Measurements from ENCODE around the gene TSFM.
"Not testable (repeated sequence)": the region's sequence is repeated elsewhere in the genome, so short reads cannot be mapped to it uniquely, and the experiment has no call there.

TSFM gene

DNA sequence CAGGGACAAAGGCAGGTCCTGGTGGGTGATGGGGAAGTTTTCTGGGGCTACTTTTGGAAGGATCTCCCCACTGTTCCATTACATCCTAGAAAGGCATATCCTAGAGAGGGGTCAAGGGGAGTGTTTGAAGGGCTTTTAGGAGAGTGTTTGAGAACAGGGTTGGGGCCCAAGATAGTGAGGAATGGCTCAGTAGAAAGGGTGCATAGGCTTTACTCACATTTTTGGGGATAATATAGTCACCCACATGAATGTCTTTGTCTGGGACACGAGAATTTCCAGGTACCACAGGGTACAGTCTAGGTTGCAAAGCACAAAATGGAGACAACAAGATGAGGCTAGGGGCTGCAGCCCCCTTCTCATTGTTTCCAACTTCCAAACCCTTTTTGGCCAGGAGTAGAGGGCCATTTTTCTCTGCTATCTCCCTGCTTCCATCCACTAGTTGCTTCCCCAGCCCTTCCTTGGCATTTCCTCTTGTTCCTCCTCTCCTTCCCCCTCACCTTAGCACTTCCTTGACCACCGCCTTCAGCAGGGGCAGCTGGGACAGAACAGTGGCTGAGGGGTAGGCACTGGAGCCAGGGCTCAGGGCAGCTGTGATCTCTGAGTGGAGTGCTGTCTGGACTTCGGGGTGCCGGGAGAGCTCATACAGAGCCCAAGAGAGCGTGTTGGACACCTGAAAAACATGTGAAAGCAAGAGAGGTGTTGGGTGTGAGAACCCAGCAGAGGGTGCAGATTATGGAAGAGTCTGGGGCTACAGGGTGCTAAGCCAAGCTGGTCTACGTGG lies 18.5 kb upstream of the TSFM start:
- no peak for DNase-seq (ENCODE audit: low spot score)

DNA sequence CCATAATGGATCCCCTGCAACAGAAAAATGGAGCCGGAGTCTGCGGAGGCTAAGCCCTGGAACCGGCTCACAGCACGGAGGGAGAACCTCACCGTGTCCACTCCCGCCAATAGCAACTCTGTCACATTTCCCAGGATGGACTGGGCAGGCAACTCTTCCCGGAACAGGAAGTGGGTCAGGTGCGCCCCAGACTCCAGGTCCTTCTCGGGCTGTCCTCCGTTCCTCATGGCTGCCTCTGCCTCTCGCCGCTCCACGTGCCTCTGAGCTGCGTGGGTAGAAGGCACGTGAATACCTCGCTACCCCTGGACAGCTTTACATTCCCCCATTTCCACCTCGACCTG lies 18.0 kb upstream of the TSFM start:
- no peak for DNase-seq (ENCODE audit: low spot score)

DNA sequence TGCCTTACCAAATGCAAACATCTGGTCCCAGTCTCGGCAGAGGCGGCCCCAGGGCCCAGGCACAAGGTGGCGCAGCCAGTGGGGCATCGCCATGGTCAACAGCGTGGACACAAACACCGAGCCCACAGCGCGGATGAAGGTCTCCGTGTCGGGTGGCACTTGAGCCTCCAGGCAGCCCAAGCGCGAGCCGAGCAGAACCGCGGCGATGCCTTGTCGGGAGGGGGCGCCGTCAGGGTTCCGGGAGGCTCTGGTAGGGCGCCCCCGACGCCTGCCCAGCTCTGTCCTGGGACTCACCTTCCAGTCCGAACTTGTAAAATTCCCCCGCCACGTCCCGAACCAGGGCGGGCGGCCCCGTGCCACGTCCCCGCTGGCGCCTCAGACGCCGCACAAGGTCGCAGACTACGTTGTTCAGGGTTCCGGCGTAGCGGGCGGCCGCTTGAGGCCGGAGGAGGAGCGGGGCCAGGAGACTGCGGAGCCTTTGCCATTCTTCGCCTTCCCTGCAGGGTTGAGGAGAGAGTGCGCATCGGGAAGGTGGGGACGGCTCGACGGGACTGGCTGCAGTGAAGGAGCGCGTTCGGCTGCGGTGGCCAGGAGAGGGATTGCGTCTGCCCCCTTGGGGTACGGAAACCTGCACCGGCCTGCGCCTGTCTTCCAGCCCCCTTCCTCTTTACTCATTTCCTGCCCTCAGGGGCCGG lies 17.4 kb upstream of the TSFM start:
- DNase-seq (ENCODE audit: low spot score) = peak; percentile 65

DNA sequence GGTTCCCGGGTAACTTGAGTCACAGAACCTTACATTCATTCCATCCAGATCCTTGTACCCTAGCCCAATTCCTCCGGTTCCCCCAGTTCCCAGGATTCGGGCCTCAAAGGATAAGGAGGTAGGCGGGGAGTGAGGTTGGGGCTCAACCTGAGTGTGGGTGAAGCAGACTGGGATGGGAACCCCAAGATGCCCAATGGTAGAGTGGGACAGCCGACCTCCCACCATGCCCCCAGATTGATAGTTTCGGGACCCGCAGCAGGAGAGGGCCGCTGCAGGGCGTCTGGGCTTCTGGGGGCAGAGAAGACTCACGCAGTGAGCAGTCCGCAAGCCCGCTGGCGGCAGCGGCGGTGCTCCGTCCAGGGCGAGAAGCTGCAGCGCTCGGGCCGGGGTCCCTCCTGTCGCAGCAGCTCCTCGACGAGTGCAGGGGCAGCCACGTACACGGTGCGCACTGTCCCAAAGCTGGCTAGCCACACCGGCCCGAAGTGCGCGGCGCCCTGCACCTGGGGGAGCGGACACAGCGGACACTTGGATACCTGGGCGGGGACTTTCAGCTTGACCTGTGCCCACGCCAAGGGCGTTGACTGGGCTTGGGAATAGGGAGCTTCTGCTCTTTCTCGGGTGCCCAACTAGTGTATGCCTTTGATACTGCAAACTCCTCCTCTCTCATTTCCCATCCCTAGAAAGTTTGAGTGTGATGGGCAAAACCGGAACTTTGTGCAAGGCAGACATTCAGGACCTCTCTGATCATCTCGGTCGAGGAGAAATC lies 16.7 kb upstream of the TSFM start:
- no peak for DNase-seq (ENCODE audit: low spot score)

DNA sequence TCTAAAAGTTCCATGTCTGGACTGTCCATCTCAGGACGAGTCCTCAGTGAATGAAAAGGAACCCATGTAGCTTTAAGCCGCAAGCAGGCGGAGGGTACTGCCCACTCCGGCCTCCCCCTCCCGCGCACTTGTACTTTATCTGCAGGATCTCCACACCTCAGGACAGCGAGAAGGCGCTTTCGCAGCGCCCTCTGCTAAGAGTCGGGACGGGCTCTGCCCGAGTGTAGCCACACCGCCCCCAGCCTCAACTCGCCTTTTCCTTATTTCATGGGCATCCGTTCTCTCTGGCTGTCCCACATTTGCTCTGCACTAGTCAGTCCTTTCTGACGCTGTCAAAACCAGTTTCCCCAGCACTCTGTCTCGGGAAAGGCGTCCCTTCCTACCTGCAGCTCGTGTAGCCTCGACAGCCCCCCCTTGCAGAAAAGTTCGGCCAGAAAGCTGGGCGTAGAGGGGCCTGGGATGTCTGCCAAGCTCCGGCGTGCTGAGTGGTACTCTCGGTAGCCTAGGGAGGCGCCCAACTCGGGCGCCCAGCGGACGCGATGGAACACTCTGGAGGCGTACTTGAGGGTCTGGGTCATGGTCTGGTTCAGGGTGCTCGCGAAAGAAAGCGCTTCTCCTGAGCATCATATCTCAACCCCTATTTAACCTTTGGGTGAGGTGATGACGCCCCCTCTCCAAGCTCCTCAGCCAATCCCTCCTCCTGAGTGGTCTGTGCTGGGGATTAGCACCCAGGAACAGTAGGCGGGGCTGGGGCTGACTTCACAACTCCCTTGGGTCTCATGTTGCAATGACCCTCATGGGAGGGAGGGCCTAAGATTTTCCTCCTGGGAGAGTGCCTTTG lies 15.9 kb upstream of the TSFM start, which contains the start of gene CYP27B1:
CYP27B1 (minus strand) TSS at position 615 of the 841 bp plus-strand sequence; CDS start at position 578, 37 bp downstream.
- DNase-seq (ENCODE audit: low spot score) = no peak

DNA sequence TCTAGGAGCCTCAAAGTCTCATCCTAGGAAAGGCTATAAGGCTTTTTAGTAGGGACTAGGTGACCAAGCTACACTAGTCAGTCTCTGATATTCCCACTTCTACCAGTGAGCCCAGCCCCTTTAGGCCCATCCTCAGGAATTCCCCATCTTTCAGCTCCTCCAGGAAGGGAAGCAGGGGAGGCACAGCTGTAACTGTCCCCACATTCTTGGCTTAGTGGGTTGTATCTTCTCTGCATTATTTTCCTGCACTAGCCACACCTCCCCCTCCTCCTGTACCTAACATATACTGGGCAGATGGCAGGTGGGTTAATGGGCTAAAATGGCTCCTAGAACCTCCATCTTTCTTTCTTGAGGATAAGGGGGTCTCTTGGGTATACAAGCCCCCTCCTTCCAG lies 15.3 kb upstream of the TSFM start:
- no peak for DNase-seq (ENCODE audit: low spot score)

DNA sequence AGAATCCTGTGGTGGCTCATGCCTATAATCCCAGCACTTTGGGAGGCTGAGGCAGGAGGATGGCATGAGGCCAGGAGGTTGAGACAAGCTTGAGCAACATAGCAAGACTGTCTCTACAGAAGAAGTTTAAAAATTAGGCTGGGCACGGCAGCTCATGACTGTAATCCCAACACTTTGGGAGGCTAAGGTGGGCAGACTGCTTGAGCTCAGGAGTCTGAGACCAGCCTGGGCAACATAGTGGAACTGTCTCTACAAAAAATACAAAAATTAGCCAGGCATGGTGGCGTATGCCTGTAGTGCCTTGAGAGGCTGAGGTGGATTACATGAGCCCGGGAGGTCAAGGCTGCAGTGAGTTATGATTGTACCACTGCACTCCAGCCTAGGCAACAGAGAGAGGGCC lies 14.7 kb upstream of the TSFM start:
- no peak for DNase-seq (ENCODE audit: low spot score)

DNA sequence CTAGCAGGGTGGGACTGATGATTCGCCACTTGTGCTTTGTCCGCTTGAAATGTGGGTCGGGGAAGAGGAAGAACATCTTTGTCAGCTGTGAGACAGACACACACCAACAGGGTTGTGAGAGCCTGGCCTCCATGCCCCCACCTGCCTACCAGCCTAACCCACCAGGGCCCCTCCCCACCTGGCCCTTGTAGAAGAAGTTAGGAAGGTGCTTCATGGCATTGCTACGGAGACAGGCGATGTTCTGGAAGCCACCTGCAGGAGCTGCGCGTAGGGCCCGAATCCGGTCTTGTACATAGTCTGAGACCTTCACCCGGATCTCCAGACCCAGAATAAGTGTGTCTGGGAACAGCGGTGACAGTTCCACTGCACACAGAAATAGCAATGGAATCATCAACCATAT lies 13.0 kb upstream of the TSFM start:
- no peak for DNase-seq (ENCODE audit: low spot score)

DNA sequence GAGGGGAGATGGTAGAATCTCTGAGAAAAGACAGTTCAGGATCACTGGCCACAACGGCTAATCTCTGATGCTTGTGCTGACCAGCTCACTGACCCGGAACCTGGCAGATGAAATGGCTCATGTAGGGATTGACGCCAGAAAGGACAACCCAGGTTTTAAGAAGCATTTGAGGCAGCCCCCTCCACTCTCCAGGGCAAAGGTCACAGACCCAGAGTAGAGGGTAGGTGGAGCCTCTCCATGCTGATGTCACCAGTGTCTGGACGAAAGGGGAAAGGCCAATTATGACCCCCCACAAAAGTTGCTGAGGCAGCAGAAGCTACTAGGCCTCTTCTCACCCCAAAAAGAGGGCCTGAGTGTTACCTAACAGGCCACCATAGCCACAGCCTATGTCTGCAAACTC lies 11.9 kb upstream of the TSFM start:
- no peak for DNase-seq (ENCODE audit: low spot score)

DNA sequence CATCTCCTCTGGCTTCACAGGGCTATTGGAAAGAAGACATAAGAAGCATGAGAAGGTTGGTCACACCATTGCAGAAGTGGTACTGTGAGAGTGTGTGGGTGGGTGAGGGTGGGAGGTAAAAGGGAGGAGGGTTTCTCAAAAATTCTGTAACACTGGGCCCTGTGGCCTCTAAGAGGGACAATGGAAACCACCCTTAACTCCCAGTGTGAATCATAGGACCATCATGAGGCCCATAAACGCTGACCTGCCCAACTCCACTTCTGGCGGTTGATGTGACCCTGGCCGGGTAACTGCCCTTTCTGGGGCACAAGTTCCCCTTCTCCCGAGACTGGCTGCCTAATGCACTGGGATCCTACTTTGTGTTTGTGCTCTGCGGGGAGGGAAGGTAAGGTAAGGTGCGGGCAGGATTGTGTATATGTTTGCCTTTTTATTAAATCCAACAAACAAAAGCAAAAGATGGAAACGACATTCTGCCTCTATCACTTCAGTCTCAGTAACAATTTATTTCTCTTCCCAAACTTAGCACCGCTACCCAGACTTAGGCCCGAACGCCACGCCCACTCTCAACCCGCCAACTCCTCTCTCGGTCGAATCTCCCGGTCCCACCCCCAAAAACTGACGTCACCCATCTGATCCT lies 11.2 kb upstream of the TSFM start:
- DNase-seq (ENCODE audit: low spot score) = peak; percentile 92

DNA sequence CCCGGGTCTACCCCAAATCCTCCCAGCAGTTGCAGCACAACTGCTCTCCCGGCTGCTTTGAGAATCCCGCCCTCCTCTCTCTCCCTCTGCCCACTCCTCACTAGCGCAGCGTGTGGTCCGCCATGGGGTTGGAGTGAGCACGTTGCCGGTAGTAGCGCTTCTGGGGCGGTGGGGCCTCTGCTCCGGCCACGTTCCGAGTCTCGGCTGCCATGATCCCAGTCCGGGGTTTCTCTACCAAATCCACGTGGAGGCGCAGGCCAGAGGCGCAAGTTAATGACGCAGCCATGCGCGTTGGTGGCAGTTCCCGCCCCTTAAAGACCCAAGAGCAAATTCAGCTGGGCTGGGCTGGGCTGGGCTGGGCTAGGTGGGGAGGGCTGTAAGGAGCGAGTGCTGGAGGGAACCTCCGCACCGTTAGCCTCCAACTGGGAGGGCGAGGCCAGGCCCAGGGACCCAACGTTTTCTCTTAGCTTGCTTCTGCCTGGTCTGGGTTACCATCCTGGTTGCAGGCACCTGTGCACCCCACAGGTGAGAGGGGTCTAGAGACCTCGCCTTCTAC lies 10.6 kb upstream of the TSFM start, which contains the start of gene METTL1:
METTL1 (minus strand) TSS at position 233 of the 556 bp plus-strand sequence; CDS start at position 211, 22 bp downstream.
- DNase-seq (ENCODE audit: low spot score) = peak; percentile 97

DNA sequence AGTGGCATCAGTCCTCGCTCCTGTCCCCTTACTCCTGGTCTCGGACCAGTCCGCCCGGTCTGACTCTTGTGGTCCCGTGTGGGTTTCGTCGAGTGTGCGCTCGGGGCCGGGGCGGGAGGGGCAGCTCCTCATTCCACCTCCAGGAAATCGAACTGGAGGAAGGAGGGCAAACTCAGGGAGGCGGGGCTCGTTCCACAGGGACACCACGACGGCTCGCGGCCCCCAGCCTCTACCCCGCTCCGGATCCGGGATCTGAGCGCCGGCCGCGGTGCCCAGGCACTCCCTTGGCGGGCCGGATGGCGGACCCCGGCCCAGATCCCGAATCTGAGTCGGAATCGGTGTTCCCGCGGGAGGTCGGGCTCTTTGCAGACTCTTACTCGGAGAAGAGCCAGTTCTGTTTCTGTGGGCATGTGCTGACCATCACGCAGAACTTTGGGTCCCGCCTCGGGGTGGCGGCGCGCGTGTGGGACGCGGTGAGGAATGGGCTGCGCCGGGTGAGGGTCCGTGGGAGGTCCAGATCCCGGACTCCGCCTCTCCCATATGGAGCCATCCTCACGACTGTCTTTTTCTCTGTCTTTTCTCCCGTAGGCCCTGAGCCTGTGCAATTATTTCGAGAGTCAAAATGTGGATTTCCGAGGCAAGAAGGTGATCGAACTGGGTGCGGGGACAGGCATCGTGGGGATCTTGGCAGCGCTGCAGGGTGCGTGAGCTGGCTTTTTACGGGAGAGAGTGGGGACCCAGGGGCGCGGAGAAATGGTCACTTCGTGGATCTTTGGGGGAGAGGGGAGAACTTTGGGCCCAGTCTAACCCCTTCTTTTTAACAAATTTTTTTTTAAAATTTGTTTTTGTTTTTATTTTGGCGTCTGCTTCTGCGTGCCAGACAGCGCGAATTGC lies 9.9 kb upstream of the TSFM start, which contains the start of gene EEF1AKMT3:
EEF1AKMT3 (plus strand) TSS at position 186 of the 894 bp plus-strand sequence; CDS start at position 297, 111 bp downstream.
- DNase-seq (ENCODE audit: low spot score) = peak; percentile 37

DNA sequence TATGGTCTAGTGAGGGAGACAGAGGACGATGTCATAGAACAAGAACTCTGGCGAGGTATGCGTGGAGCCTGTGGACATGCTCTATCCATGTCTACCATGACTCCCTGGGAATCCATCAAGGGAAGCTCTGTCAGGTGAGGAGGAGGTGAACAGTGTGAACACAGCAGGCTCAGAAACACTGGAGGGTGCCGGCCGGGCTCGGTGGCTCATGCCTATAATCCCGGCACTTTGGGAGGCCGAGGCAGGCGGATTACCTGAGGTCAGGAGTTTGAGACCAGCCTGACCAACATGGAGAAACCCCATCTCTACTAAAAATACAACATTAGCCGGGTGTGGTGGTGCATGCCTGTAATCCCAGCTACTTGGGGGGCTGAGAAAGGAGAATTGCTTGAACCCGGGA lies 8.0 kb upstream of the TSFM start:
- DNase-seq (ENCODE audit: low spot score) = not testable (repeated sequence)

DNA sequence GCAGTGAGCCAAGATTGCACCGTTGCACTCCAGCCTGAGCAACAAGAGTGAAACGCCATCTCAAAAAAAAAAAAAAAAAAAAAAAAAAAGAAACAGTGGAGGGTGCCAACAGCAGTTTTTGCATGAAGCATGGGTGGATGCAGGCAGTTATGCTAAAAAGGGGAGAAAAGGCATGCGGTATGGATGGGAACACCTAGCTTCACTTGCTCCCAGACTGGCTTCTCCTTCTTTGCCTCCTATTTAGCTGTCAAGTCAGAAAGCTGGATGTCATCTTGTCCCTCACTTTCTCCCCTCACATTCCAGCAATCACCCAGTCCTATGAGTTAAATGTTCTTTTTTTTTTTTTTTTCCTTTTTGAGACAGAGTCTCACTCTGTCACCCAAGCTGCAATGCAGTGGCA lies 7.5 kb upstream of the TSFM start:
- DNase-seq (ENCODE audit: low spot score) = no peak

DNA sequence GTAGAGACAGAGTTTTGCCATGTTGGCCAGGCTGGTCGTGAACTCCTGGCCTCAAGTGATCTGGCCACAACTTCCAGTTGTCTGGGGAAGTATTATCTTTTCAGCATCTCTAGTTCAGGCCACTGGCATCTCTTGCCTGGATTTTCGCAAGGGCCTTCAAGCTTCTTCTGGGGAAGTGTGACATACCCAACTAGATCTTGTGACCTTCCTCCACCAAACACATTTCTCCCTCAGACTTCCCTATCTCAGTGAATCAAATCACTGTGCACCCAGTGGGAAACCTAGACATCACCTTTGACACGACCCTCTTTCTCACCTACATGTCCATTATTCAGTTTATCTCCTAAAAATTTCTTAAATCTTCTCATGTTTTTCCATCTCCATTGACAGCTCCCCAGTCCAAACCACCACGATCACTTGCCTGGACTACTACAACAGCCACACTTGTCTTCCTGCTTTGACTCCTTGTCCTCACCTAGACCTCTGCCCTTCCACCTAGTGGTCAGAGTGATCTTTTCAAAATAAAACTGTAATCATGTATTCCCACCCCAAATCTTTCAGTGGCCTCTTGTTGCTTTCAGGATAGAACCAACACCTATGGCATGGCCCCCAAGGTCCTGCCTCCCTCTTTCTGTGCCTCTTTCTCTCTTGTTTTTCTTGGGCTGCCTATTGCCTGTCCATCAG lies 6.9 kb upstream of the TSFM start:
- no peak for DNase-seq (ENCODE audit: low spot score)

DNA sequence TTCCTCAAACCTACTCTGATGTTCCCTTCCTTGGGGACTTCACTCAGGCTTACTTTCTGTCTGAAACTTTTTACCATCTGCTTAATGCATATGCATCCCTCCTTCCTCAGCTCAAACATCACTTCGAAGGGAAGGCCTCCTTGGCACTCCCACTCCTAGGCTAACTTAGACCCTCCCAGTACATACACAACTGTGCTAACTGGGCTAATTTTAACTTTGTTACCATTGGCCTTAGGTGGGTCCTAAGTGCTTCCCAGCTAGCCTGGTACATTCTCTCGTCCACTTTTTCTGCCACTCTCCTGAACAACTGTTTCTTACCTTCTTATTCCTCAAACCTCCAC lies 6.4 kb upstream of the TSFM start:
- no peak for DNase-seq (ENCODE audit: low spot score)

DNA sequence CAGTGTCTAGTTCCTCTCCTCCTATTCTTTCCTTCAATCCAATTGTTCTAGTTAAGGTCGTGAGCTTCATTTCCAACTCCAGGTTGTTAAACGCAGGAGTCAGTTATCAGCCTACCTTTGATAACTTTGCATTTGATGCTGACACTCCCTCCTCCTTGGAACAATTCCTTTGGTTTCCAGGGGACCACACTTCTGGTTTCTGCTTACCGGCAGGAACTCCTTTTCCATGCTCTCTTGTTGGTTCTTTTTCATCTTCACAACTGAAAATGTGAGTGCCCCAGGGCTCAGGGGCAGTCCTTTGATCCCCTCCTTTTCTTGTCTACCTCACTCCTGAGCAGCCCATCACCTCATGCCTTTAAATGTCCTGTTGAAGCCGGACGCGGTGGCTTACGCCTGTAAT lies 5.2 kb upstream of the TSFM start:
- no peak for DNase-seq (ENCODE audit: low spot score)

DNA sequence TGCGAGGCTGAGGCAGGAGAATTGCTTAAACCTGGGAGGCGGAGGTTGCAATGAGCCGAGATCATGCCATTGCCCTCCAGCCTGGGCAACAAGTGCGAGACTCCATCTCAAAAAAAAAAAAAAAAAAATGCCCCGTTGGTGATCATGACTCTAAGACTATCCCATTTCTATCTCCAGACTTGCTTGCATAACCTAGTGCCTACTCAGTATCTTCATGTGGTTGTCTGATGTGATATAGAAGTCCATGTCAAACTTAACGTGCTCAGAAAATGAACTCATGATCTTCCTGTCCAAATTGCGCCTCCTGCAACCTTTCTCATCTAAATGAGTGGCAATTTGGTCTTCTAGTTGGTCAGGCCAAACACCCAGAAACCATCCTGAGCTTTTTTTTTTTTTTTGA lies 4.7 kb upstream of the TSFM start:
- no peak for DNase-seq (ENCODE audit: low spot score)

DNA sequence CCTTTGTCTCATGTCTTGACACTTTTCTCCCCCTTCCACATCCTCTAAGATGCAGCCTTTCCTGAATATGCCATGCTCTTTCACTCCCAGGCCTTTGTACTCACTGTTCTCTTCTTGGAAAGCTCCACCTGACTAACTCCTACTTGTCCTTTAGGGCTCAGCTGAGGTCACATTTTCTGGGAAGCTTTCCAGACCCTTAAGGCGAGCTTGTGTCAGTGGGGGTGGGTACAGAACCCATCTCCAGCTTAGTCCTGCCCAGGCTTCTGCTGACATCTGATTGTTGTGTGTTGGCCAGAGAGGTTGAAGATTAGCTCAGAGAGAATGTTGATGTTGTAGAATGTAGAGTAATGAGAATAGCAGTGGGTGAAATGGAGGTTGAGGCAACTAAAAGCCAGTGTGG lies 2.9 kb upstream of the TSFM start:
- DNase-seq (ENCODE audit: low spot score) = no peak

Measured in activated CD4-positive, alpha-beta T cell treated with anti-CD3 and anti-CD28 coated beads, Interleukin-2, Interleukin-4, amounts not matched to agents 100 ng/mL and 50 ng/mL, durations not matched to agents 16 hours and 8 hours (primary cell).